ENCODE results near the gene IPO4. TPM values are rescaled to one million over a fixed set of nuclear protein-coding genes. Genes with fewer than 3 reads are reported as not detected.

Gene IPO4
- total RNA-seq, 2 donors from 2014 or later: 34.0 to 78.7 TPM

- Mint-ChIP-seq H3K9me3 (no peaks in the 10 kb centered on the region), H3K4me3 (peak overlapping the region; percentile 98), H3K36me3 (ENCODE audit: low read depth) (peaks cover 100% of the 10 kb centered on the region), H3K27me3 (no peaks in the 10 kb centered on the region), H3K4me1 (peaks cover 24% of the 10 kb centered on the region), H3K27ac (peak overlapping the region; percentile 99)
- ATAC-seq (replicated peaks): no peak
These were observed 28.1 kb downstream of the IPO4 start for GRCh38 chr14:24160499-24160849.

DNA sequence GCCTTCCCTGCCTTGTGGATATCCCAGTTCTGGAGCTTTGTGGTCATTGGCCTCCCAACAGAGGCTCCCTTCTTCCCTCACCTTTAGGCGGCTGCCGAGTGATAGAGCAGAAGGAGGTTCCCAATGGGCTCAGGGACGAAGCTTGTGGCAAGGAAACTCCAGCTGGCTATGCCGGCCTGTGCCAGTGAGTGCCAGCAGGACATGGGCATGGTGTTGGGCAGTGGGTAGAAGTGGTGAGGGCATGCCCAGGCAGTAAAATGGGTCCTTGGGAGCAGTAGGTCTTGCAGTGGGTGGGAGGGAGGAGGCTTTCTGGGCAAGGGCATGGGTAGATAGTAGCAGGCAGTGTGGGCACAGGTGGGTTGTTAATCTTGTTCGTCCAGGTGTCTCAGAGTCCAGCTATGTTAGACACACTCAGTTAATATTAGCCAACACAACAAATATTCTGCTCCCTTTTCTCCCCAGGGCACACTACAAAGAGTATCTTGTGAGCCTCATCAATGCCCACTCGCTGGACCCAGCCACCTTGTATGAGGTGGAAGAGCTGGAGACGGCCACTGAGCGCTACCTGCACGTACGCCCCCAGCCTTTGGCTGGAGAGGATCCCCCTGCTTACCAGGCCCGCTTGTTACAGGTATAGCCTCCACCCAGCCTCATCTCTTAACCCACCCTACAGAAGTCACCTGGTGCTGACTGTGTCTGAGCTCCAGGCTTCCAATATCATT, 28.7 kb downstream of the IPO4 start:
- H3K36me3 Mint-ChIP-seq (ENCODE audit: low read depth): peaks cover 100% of the 10 kb centered on the region
- H3K4me1 Mint-ChIP-seq: peaks cover 20% of the 10 kb centered on the region
- ATAC-seq (replicated peaks): no peak

DNA sequence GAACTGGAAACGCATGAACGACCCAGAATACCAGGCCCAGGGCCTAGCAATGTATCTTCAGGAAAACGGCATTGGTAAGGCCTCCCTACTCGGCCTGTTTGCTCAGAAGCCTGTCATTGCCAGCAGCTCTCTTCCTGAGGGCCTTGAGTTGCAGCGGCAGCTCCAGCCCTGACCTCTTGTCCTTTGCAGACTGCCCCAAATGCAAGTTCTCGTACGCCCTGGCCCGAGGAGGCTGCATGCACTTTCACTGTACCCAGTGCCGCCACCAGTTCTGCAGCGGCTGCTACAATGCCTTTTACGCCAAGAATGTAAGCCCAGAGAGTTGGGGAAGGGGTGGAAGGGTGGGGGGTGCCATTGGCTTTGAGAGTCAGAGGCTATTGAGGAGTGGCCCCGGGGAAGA, 31.3 kb downstream of the IPO4 start:
- Mint-ChIP-seq H3K4me1 (peaks cover 10% of the 10 kb centered on the region), H3K27me3 (no peaks in the 10 kb centered on the region), H3K27ac (peak overlapping the region; percentile 67), H3K4me3 (no peak overlapping the region), H3K36me3 (ENCODE audit: low read depth) (peaks cover 93% of the 10 kb centered on the region), H3K9me3 (no peaks in the 10 kb centered on the region)
- no peak for ATAC-seq (replicated peaks)

More for the DNA sequence above, 28.7 kb downstream of the IPO4 start:
- H3K4me3 Mint-ChIP-seq: no peak overlapping the region
- H3K27me3 Mint-ChIP-seq: no peaks in the 10 kb centered on the region
- H3K27ac Mint-ChIP-seq: peak overlapping the region; percentile 99
- no peaks in the 10 kb centered on the region for H3K9me3 Mint-ChIP-seq

DNA sequence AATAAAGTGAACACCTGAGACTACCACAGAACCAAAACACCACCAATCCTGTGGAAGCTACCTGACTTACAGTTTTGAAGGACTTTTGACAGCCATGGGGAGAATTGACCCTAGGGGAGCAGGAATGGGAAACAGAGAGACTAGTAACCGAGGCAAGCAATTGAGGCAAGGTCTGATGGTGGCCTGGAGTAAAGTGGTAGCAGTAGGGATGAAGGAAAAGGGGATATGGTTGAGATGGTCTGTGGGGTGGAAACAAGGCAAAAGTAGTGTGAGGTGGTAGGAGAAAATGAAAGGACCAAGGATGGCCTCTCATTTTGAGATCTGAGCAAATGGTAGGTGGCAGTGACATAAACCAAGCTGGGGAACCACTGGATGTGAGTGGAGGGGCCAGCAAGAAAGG, 31.8 kb downstream of the IPO4 start:
- Mint-ChIP-seq H3K9me3 (no peaks in the 10 kb centered on the region), H3K4me1 (peaks cover 5% of the 10 kb centered on the region), H3K4me3 (no peak overlapping the region), H3K27me3 (no peaks in the 10 kb centered on the region), H3K27ac (peak overlapping the region; percentile 67), H3K36me3 (ENCODE audit: low read depth) (peaks cover 93% of the 10 kb centered on the region)
- ATAC-seq (replicated peaks): no peak

- no peaks in the 10 kb centered on the region for H3K9me3 Mint-ChIP-seq
- no peaks in the 10 kb centered on the region for H3K4me1 Mint-ChIP-seq
- H3K27ac Mint-ChIP-seq: peak overlapping the region; percentile 58
- no peaks in the 10 kb centered on the region for H3K27me3 Mint-ChIP-seq
- ATAC-seq (replicated peaks): no peak
- no peak overlapping the region for H3K4me3 Mint-ChIP-seq
- H3K36me3 Mint-ChIP-seq (ENCODE audit: low read depth): peaks cover 93% of the 10 kb centered on the region
These were observed 33.5 kb downstream of the IPO4 start for GRCh38 chr14:24155100-24155499.

GRCh38 chr14:24151404-24152080, 37.1 kb downstream of the IPO4 start:
- Mint-ChIP-seq H3K9me3 (no peaks in the 10 kb centered on the region), H3K4me1 (peaks cover 15% of the 10 kb centered on the region), H3K36me3 (ENCODE audit: low read depth) (peaks cover 78% of the 10 kb centered on the region), H3K4me3 (no peak overlapping the region), H3K27ac (no peak overlapping the region), H3K27me3 (no peaks in the 10 kb centered on the region)
- no peak for ATAC-seq (replicated peaks)

GRCh38 chr14:24150993-24151392, 37.6 kb downstream of the IPO4 start:
- Mint-ChIP-seq H3K4me3 (no peak overlapping the region), H3K9me3 (no peaks in the 10 kb centered on the region), H3K4me1 (peaks cover 15% of the 10 kb centered on the region), H3K36me3 (ENCODE audit: low read depth) (peaks cover 78% of the 10 kb centered on the region), H3K27ac (no peak overlapping the region), H3K27me3 (no peaks in the 10 kb centered on the region)
- ATAC-seq (replicated peaks): no peak

- Mint-ChIP-seq H3K4me1 (peaks cover 18% of the 10 kb centered on the region), H3K4me3 (no peak overlapping the region), H3K9me3 (no peaks in the 10 kb centered on the region), H3K27me3 (no peaks in the 10 kb centered on the region), H3K36me3 (ENCODE audit: low read depth) (peaks cover 78% of the 10 kb centered on the region), H3K27ac (no peak overlapping the region)
- no peak for ATAC-seq (replicated peaks)
These were observed 38.0 kb downstream of the IPO4 start for GRCh38 chr14:24150567-24150966.

GRCh38 chr14:24150061-24150460, 38.6 kb downstream of the IPO4 start:
- H3K27me3 Mint-ChIP-seq: no peaks in the 10 kb centered on the region
- H3K4me1 Mint-ChIP-seq: peaks cover 23% of the 10 kb centered on the region
- H3K4me3 Mint-ChIP-seq: no peak overlapping the region
- ATAC-seq (replicated peaks): no peak
- peaks cover 78% of the 10 kb centered on the region for H3K36me3 Mint-ChIP-seq (ENCODE audit: low read depth)
- H3K27ac Mint-ChIP-seq: no peak overlapping the region
- no peaks in the 10 kb centered on the region for H3K9me3 Mint-ChIP-seq

GRCh38 chr14:24149302-24149969, 39.2 kb downstream of the IPO4 start:
- Mint-ChIP-seq H3K36me3 (ENCODE audit: low read depth) (peaks cover 78% of the 10 kb centered on the region), H3K9me3 (no peaks in the 10 kb centered on the region), H3K27ac (peak overlapping the region; percentile 85), H3K4me1 (peaks cover 26% of the 10 kb centered on the region), H3K27me3 (no peaks in the 10 kb centered on the region), H3K4me3 (peak overlapping the region; percentile 91)
- no peak for ATAC-seq (replicated peaks)

- no peaks in the 10 kb centered on the region for H3K9me3 Mint-ChIP-seq
These were observed 40.7 kb downstream of the IPO4 start for GRCh38 chr14:24147761-24148428.

GRCh38 chr14:24146978-24147760, 41.4 kb downstream of the IPO4 start, which contains the start of gene RNF31:
RNF31 (plus strand) TSS chr14:24147498; CDS start chr14:24147699, 201 bp downstream.
- Mint-ChIP-seq H3K4me1 (peaks cover 42% of the 10 kb centered on the region), H3K4me3 (peak within 1 kb of the TSS; percentile 91), H3K9me3 (no peaks in the 10 kb centered on the region), H3K27me3 (no peaks in the 10 kb centered on the region), H3K27ac (peak within 1 kb of the TSS; percentile 85), H3K36me3 (ENCODE audit: low read depth) (peaks cover 85% of the 10 kb centered on the region)
- peak; percentile 91 for ATAC-seq (replicated peaks)

More at GRCh38 chr14:24147761-24148428, 40.7 kb downstream of the IPO4 start:
- Mint-ChIP-seq H3K4me3 (peak overlapping the region; percentile 91), H3K4me1 (peaks cover 38% of the 10 kb centered on the region), H3K27me3 (no peaks in the 10 kb centered on the region), H3K27ac (peak overlapping the region; percentile 85), H3K36me3 (ENCODE audit: low read depth) (peaks cover 85% of the 10 kb centered on the region)
- no peak for ATAC-seq (replicated peaks)

DNA sequence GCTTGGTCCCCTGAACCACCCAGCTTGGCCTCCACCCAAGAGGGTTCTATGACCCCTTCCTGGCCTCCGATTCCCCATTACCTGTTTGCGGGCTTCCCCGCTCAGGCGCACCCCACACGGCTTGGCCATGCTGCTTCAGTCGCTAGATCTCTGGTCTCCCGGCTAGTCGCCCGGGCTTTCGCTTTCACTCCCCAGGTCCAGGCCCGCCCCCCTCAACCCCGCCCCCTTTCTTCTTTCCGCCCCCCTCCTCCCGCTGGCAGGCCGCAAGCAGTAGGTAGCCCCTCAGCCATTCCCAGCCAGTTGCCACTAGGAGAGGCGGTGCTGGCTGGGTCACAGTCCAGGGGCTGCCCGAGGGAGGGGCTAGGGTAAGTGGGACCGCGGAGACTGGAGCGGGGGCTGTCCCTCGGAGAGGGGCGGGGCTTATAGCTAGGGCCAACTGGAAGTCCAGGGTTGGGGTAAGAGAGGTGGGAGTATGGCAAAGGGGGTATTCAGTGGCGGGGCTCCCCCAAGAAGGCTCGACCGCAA, 42.1 kb downstream of the IPO4 start, which contains the start of gene PSME2:
Gene PSME2, minus strand, starts transcription at position 158 of the 525 bp plus-strand sequence. Its CDS starts 29 bp downstream, at position 129.
- no peaks in the 10 kb centered on the region for H3K27me3 Mint-ChIP-seq
- no peaks in the 10 kb centered on the region for H3K9me3 Mint-ChIP-seq
- peaks cover 85% of the 10 kb centered on the region for H3K36me3 Mint-ChIP-seq (ENCODE audit: low read depth)
- peak within 1 kb of the TSS; percentile 85 for H3K27ac Mint-ChIP-seq
- ATAC-seq (replicated peaks): peak; percentile 74
- H3K4me1 Mint-ChIP-seq: peaks cover 46% of the 10 kb centered on the region
- H3K4me3 Mint-ChIP-seq: peak within 1 kb of the TSS; percentile 91

Data from activated T-helper 17 cell treated with anti-CD3 and anti-CD28 coated beads, Interleukin-2, amount 50 U/mL, for 72 hours (primary cell).